GM19099 (cell line): Measurements from ENCODE around the gene AK8.

Experiments used
- POLR2A ChIP-seq: IDR thresholded peaks from 3 replicates; pipeline ENCODE4 v1.6.1; 2011; ENCODE audit warnings: low read depth; ENCODE audit not compliant: insufficient read length; ENCODE audit errors: extremely low read depth

AK8 gene

DNA sequence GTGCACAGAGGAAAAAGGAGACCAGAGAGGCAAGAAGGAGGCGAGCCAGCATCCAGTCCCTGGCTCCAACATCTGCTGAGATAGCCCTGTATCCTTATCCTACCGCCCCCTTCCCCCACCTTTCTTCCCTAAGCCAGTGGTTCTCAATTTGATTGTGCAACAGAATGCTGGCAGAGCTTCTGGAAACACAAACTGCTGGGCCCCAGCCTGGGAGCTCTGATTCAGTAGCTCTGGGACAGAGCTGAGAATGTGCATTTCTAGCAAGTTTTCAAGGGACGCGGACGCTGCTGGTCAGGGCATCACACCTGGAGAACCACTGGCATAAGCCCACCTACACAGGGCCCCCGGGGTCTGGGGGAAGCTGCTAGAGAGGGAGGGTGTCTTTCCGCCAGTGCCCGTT is 21.1 kb downstream of the AK8 start:
- no peak for TF ChIP-seq POLR2A

DNA sequence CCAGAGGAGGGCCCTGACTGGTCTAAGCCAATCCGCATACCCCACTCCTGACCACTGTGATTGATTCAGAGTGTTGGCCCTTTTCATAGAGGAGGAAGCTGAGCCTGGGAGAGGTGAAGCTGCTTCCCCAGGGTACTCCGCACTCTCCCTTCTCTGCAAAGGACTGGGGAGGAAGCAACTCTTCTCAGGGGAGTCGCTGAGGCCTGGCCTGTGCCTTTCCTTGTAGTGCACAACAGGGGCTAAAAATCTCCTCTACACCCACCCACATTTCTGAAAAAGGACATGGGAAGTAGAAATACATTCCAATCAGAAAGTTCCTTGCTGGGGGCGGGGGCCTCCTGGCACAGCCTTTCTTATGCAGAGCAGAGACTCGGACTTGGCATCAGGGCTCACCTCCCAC is 22.2 kb downstream of the AK8 start:
- TF ChIP-seq POLR2A: no peak

DNA sequence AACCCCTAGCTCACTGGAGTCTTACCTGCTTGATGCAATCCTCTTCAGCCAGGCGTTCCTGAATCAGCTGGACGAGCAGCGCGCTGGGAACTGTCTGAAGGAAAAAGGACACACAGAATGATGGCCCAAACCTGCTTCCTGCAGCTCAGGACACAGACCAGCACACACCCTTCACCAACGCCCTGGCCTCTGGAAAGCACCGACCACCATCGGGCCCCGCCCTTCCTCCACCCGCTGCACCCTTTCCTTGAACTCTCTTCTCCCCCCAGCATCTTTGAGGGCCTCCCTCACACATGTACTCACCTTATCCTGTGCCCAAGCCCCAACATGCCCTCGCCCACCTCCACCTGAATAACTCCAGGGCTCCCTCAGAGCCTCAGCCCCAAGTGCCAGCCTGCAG is 23.3 kb downstream of the AK8 start:
- no peak for TF ChIP-seq POLR2A

DNA sequence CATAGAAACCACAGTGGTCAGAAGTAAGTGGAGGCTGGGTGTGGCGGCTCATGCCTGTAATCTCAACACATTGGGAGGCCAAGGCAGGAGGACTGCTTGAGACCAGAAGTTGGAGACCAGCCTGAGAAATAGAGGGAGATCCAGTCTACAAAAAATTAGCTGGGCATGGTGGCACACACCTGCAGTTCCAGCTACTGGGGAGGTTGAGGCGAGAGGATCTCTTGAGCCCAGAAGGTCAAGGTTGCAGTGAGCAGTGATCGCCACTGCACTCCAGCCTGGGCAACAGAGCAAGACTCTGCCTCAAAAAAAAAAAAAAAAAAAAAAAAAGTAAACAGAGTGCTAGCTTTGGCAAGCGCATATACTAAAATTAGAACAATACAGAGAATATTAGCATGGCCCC is 24.6 kb downstream of the AK8 start:
- TF ChIP-seq POLR2A: no peak

DNA sequence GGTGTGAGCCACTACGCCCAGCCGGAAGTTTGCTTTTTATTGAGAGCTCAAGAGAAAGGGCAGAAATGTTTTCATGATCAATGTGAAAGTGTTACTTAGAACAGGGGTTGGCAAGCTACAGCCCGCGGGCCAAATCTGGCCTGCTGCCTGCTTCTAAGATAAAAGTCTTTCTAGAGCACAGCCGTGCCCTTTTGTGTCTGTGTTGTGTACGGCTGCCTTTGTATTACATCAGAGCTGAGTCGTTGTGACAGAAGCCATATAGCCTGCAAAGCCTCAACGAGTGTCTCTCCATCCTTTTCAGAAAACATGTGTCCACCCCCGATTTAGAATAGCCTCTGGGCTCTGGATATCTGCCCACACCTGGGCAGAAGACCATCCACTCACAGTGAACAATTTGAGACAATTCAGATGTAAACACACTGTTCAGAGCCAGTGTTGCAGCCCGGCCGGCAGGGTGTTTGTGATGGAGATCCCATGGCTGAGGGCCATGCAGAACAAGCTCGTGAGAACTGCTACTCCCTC is 28.8 kb downstream of the AK8 start:
- no peak for TF ChIP-seq POLR2A

DNA sequence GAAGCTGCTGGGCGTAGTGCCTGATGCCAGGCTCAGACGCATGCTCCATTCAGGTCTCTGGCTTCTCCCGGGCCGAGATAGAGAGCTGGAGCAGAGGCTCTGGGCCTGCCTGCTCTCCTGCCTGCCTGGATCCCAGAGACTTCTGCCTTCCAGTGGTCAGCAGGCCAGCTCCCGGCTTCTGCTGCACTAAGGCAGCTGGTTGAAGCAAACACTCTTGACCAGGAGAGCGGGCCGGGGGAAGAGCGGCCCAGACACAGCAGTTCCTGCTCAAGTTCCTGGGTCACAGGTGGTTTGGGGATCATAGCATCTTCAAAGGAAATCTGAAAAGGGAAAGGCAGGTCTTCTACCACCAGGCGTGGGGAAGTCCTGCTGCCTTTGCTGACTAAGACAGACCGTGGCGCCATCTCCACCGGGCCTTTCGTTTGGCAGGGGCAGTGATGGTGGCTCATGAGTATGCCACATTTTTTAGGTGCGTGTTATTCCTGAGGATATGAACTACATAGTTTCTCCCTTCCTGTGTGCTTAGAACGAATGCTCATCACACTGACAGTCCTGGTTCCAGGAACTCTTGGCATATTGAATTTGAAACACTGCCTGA is 31.1 kb downstream of the AK8 start:
- TF ChIP-seq POLR2A: no peak

DNA sequence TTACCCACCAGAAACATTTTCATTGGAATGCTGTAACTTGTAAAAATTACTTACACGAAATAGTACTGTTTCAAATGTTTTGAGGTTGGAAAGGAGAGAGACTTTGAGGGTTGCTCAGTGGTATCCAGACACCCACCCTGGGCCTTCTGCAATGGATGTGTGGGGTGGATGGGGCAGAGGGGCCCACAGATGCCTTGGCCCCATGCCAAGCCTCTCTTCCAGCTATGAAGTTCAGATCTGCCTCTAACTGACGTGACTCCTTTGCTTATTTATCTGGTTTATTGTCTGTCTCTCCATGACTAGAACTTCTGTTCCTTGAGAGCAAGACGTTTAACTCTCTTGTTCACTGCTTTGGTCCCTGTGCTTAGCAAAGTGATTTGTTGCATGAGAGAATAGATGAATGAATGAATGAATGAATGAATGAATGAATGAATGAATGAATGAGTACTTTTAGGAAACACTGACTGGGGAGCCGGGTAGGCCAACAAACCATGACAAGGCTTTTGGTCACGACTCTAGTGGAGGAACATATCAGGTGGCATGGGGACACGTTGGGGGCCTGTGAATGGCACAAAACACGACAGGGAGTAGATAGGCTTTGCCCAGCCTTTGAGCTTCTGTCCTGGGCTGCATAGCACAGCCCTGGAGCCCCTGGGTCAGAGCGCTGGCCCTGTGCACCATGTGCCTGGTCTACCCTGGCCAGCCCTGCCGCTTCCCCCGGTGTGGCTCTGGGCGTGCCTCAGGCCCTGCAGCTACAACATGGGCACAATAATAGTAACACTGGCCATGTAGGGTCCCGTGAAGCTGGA is 31.8 kb downstream of the AK8 start:
- TF ChIP-seq POLR2A: no peak

DNA sequence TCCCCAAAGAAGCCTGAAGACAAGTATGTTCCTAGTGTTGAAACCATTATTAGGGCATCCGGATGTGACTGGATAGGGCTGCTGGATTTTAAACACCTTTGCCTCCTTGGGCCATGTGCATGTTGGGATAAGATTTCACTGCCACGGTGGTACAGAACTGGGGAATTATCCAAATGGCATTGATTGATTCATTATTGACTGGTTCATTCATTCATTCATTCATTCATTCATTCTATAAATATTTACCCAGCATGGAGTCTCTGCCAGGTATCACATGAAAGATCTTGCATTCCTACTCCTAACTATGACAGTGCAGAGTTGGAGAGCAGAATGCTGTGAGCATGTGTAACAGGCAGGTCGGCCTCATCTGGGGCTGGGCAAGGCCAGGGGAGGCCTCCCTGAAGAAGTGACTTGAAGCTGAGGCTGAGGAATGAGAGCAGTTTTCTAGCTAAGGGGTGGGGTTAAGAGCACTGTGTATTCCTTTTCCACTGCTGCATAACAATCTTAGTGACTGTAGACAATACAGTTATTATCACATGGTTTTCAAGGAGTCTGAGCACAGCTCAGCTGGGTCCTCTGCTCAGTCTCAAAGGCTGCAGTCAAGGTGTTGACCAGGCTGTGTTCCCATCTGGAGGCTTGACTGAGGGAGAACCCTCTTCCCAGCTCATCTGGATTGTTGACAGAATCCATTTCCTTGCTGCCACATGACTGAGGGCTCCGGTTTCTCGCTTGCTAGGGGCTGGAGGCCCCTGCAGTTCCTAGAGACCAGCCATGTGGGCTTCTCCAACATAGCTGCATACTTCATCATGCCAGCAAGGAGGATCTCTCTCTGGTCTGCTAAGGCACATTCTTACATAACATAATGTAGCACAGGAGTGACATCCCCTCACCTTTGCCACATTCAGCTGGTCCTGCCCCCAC is 35.7 kb downstream of the AK8 start:
- no peak for TF ChIP-seq POLR2A

DNA sequence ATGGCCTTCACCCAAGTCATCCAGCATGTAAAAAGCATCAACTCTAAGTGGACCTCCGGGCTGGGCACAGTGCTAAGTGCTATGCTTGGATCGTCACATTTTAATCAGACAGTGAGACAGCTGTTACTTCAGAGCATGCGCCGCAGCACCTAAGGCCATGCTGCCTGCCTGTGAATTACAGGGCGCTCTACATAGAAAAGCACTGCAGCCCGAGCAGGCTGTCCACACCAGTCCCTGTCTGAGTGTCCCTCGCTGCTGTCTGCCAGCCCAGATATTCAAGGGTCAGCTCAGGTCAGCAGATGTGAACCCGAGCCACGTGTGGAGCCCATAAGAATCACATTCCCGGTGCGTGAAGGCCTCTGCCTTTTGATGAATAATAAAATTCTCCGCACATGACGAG is 37.1 kb downstream of the AK8 start:
- TF ChIP-seq POLR2A: no peak

DNA sequence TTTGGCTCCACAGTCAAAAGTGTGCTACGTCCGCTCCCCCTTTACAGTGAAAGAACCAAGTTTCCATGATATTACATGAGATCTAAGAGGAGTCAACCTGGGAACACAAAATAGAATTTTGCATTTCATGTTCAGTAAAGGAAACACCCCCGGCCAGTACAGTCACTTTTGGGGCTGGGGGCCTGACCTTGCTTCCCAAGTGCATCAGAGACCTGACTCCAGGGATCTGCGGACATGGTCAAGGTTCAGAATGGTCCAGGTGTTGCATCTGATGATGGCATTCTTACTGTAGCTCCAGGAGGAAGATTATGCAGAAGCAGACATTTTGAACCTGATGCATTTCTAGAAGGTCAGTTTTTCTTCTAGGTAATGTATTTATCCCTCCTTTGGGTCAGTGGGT is 39.8 kb downstream of the AK8 start:
- no peak for TF ChIP-seq POLR2A

DNA sequence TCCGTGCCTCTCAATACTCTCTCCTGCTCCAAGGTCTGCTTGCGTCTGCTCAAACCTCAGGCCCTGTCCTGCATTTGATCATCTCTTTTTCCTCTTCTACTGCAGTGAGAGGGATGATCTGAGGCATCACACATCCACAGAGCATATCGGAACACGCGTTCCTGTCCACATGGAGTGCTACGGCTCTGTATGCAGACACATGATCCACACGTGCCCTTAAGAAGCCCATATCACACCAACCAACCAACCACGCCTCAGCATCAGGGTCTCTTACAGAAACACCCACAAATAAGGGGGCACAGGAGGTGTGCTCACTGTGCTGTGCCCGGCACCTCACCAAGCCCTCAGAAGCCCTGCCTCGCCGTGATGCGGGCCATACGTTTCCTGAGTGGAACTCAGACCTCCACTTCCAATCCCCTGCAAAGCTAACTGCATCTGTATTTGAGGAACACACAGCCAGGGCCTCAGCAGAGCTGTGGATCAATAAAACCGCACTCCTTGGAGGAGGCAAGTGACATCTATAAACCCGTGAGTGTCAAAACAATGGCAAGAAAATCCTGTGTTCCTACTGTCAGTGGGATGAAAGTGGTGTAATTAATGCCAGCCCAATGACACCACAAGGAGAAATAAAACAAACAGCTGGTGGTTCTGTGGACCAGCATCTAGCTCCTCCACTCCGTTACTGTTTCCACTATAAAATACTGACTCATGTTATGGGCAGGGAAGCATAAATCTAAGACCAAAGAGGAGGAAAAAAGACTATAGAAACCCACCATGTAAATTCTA is 40.4 kb downstream of the AK8 start:
- no peak for TF ChIP-seq POLR2A

DNA sequence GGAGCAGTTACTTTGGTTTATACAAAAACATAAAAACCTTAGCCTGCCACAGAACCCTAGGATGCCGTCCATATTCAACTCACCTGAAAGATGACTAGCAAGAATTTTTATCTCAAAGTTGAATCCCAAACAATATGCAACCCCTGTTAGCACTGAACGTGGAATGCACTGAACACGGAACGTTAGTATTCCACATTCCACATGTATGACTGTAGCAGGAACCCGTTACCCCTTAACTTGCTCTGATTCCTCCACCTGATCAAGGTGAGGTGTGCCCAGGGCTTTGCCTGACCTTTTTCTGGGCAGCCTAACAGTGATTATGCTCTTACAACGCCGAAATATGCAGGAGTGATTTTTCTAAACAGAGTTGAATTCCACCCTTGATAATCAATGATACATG is 43.7 kb downstream of the AK8 start:
- TF ChIP-seq POLR2A: no peak

DNA sequence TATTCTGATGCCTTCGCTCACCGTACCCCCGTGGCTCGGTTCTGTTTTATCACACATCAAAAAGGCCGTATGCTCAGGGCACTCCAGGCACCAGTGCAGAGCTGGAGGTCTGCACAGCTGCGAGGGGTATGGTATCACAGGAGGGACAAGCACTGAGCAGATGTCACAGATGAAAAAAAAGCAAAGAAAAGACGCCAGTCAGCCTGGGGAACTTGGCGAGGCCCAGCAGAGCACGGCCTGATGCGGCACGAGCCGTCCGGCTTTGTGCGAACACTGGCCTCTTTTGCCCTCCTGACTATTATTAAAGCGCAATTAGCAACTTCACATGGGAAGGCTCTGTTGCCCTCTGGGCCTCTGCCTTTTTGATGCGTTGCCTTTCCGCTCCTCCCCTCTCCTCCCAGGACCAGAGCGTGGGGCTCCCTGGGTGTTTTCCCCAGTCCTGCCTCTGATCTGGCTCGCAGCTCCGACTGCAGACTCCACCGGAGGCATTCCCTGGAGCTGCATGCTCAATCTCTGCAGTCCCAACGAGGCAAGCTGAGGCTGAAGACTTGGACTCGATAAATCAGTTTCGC is 44.4 kb downstream of the AK8 start:
- no peak for TF ChIP-seq POLR2A

DNA sequence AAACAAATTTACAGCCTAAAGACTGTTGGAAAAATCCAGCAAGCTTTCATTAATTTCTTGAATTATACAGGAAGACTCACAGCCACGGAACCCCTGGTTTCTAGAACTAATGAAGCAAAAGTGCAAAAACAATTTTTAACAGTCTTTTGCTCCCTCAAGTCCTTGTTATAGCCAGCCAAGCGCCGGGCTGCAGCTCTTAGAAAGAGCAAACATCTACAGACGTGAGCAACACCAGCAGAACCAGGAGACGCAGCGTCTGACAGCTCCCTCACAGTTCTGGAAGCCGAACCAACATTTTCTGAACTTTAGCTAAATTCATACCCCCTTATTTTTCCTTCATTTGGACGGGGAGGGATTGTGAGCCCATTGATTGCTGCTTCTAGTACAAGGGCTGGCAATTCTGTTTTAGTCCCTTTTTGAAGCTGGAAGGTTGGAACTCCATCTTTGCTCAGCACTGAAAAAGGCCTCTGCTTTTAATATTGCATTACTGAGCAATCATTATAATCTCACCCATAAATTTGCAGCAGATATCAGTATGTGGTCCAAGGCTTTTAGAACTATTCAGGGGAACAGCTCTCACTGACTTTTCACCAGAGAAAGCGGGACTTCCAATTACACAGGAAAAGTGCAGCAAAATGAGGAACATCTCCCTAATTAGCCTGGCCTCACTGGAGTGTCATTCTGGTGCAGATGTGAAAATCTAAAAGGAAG is 45.8 kb downstream of the AK8 start:
- no peak for TF ChIP-seq POLR2A

DNA sequence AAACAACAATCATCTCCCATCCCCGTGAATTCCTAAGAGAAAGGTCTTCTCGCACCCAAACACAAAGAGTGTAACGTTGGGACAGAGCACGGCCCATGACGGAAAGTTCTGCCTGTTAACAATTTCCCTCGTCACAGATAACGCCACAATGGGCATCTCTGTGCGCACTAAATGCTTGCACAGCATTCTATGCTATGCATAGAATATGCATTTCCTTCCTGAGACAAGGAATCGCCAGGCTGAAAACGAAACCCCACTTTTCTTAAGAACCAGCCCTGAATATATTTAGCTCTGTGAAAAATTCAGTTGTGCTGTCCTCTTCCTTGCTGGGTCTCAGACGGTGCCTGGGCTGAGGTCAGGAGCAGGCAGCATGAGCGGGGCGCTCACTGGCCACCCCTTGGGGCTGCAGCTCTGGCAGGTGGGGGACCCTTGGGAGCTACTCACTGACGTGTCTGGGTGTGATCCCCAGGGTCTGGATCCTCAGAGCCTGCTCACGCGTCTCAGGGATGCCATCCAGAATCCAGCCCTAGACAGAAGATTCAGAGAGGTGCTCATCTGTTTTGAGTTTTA is 49.8 kb downstream of the AK8 start:
- TF ChIP-seq POLR2A: no peak
